GM23248 (cell line): ENCODE measurements around the gene RBSN. TPM values are rescaled to one million over a fixed set of nuclear protein-coding genes. Genes with fewer than 3 reads are reported as not detected.

Source experiments
- DNase-seq: peaks from one replicate; pipeline ENCODE4 v3.0.0-alpha.2; 2015
- H2AFZ ChIP-seq: fragments of 200-600 bp; sonication (generic); 2 replicates; pipeline ENCODE4 v1.6.1; 2016; ENCODE audit warnings: antibody characterized with exemption
- H3F3A ChIP-seq: fragments of 200-600 bp; sonication (generic); 2 replicates; pipeline ENCODE4 v1.6.1; 2016; ENCODE audit warnings: mild to moderate bottlenecking, antibody characterized with exemption, mixed run types; ENCODE audit not compliant: insufficient read depth
- H3K27ac ChIP-seq: fragments of 200-600 bp; sonication (generic); 2 replicates; pipeline ENCODE4 v1.5.1; 2016; ENCODE audit warnings: mild to moderate bottlenecking
- H3K27me3 ChIP-seq: fragments of 200-600 bp; sonication (generic); replicated peaks from 2 replicates; pipeline ENCODE4 v1.6.1; 2016; ENCODE audit warnings: mild to moderate bottlenecking; ENCODE audit not compliant: insufficient read depth
- H3K36me3 ChIP-seq: fragments of 200-600 bp; sonication (generic); 2 replicates; pipeline ENCODE4 v1.6.1; 2016; ENCODE audit warnings: low read depth, mild to moderate bottlenecking
- H3K4me1 ChIP-seq: fragments of 200-600 bp; sonication (generic); 2 replicates; pipeline ENCODE4 v1.6.1; 2016; ENCODE audit warnings: mild to moderate bottlenecking; ENCODE audit not compliant: insufficient read depth
- H3K4me2 ChIP-seq: fragments of 200-600 bp; sonication (generic); one replicate; pipeline ENCODE4 v1.6.1; 2016; ENCODE audit warnings: mild to moderate bottlenecking; ENCODE audit not compliant: unreplicated experiment
- H3K4me3 ChIP-seq: fragments of 200-600 bp; sonication (generic); 2 replicates; pipeline ENCODE4 v1.5.1; 2016; ENCODE audit warnings: mild to moderate bottlenecking
- H3K79me2 ChIP-seq: fragments of 200-600 bp; sonication (generic); 2 replicates; pipeline ENCODE4 v1.6.1; 2016; ENCODE audit warnings: mild to moderate bottlenecking; ENCODE audit not compliant: insufficient read depth
- H3K9ac ChIP-seq: fragments of 200-600 bp; sonication (generic); 2 replicates; pipeline ENCODE4 v1.6.1; 2016; ENCODE audit warnings: mild to moderate bottlenecking
- H3K9me2 ChIP-seq: fragments of 200-600 bp; sonication (generic); 2 replicates; pipeline ENCODE4 v1.6.1; 2016; ENCODE audit warnings: mixed run types, mild to moderate bottlenecking, moderate library complexity; ENCODE audit not compliant: insufficient read depth
- H3K9me3 ChIP-seq: fragments of 200-600 bp; sonication (generic); one replicate; pipeline ENCODE4 v1.6.1; 2017; ENCODE audit warnings: low read depth
- H4K20me1 ChIP-seq: fragments of 200-600 bp; sonication (generic); 2 replicates; pipeline ENCODE4 v1.6.0; 2016; ENCODE audit not compliant: insufficient read depth
- EZH2 ChIP-seq: fragments of 200-600 bp; sonication (generic); IDR thresholded peaks from 2 replicates; pipeline ENCODE4 v1.6.1; 2018; ENCODE audit warnings: antibody characterized with exemption, mild to moderate bottlenecking; ENCODE audit not compliant: insufficient read depth, poor library complexity, severe bottlenecking
- EZH2phosphoT487 ChIP-seq: fragments of 200-600 bp; sonication (generic); IDR thresholded peaks from 2 replicates; pipeline ENCODE4 v1.6.1; 2018; ENCODE audit warnings: antibody characterized with exemption, moderate library complexity, mild to moderate bottlenecking, low read depth; ENCODE audit not compliant: insufficient read depth
- WGBS, 2 experiments: methylation state at CpG; one replicate each; pipeline ENCODE4 v1.1.6; 2015 to 2017; ENCODE audit warnings: low lambda C conversion rate in 2 of 2, low coverage in 1 of 2; ENCODE audit errors: missing lambda C conversion rate in 2 of 2; 5-methylcytosine and 5-hydroxymethylcytosine counted together
- in situ Hi-C: fragments of 300-500 bp; cut with MboI; formaldehyde crosslinking; loops from 2 replicates; pipeline ENCODE4 v1.15.0; 2020
- polyA plus RNA-seq: library from polyadenylated mRNA; unstranded; fragments of >200 nt; fragmentation: Nextera tagmentation; extraction: Ambion mirVana; gene quantifications from 2 replicates; pipeline ENCODE4 v1.2.1, GENCODE V29; 2016
- total RNA-seq: library from RNA; depleted of rRNA; stranded (reverse); fragments of >200 nt; shearing (Covaris generic); gene quantifications from 2 replicates; pipeline ENCODE4 v1.2.3, GENCODE V29; 2014

RBSN gene
- total and polyA plus RNA-seq, 2 experiments from 2014 or later: 21.0 to 23.9 TPM

DNA sequence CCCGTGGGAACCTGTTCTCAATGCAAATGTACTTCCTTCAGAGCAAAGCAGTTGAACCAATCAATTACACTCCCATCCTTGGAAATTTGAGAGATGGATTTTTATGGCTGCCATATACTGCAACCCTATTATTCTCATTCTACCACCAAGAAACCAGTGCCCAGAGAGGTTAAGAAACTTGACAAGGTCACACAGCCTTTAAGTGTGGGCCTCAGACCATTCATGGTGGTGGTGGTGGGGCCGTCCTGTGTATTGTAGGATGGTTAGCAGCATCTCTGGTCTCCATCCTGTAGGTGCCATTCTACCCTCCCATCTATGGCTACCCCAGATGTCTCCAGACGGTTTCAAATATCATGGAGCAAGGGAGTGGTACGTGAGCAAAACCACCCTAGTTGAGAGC, 23.4 kb upstream of the RBSN start:
- H3F3A ChIP-seq: no peaks in the 10 kb centered on the region
- no peaks in the 10 kb centered on the region for H3K36me3 ChIP-seq
- no peak overlapping the region for H2AFZ ChIP-seq
- H3K9ac ChIP-seq: no peak overlapping the region
- H3K4me1 ChIP-seq: no peaks in the 10 kb centered on the region
- no peak overlapping the region for H3K4me2 ChIP-seq
- H3K4me3 ChIP-seq: no peak overlapping the region
- H3K9me3 ChIP-seq: no peaks in the 10 kb centered on the region
- in situ Hi-C loops: no loop called here
- no peak for TF ChIP-seq EZH2phosphoT487
- no peak for TF ChIP-seq EZH2
- no peak for DNase-seq
- H4K20me1 ChIP-seq: no peaks in the 10 kb centered on the region
- no peaks in the 10 kb centered on the region for H3K79me2 ChIP-seq
- no peak overlapping the region for H3K27ac ChIP-seq
- no peaks in the 10 kb centered on the region for H3K9me2 ChIP-seq
- no peaks in the 10 kb centered on the region for H3K27me3 ChIP-seq
- WGBS, 2 experiments: 86 to 89% methylated on average over 4 of the region's 4 CpGs

DNA sequence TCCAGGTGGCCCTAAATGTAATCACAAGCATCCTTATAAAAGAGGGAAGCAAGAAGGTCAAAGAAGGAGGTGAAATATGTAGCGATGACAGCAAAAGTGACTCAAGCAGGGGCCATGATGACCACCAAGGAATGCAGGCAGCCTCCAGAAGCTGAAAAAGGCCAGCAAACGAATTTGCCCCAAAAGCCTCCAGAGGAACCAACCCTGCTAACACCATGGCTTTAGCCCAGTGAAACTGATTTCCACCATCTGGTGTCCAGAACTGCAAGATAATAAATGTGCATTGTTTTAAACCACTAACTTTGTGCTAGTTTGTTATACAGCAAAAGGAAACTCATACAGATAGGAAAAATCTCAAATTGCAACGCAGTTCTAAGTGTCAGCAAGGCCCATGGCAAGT, 23.0 kb upstream of the RBSN start:
- Histone ChIP-seq H3K9me2 (no peaks in the 10 kb centered on the region), H3K9me3 (no peaks in the 10 kb centered on the region), H3K4me1 (no peaks in the 10 kb centered on the region), H3K79me2 (no peaks in the 10 kb centered on the region), H2AFZ (no peak overlapping the region), H3K27ac (no peak overlapping the region), H4K20me1 (no peaks in the 10 kb centered on the region), H3K4me3 (no peak overlapping the region), H3F3A (no peaks in the 10 kb centered on the region), H3K36me3 (no peaks in the 10 kb centered on the region), H3K27me3 (no peaks in the 10 kb centered on the region), H3K4me2 (no peak overlapping the region), H3K9ac (no peak overlapping the region)
- TF ChIP-seq EZH2: no peak
- no peak for TF ChIP-seq EZH2phosphoT487
- 51% methylated on average over 3 of the region's 3 CpGs for WGBS, 2 experiments
- peak; percentile 6 for DNase-seq
- in situ Hi-C loops: no loop called here

DNA sequence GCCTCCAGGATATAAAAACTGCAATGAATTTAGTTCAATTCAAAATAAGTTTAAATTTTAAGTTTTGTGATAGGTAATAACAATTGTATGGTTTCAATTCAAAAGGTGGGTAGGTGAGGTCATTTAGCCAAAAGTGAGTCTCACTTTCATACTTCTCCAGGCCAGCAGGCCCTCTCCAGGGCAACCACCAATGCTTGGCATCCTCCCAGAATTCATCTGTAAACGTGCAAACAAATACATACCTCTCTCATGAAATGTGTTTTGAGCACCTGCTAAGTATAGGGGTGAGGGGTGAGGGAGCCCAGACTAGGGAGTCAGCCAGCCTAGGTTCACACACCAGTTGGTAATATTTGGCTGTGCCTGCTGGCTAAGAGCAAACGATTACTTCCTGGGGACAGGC, 22.0 kb upstream of the RBSN start:
- DNase-seq: no peak
- Histone ChIP-seq H3F3A (no peaks in the 10 kb centered on the region), H3K9me2 (no peaks in the 10 kb centered on the region), H2AFZ (no peak overlapping the region), H3K4me2 (no peak overlapping the region), H3K27ac (no peak overlapping the region), H3K36me3 (no peaks in the 10 kb centered on the region), H3K9ac (no peak overlapping the region), H3K79me2 (no peaks in the 10 kb centered on the region), H4K20me1 (no peaks in the 10 kb centered on the region), H3K4me1 (no peaks in the 10 kb centered on the region), H3K27me3 (no peaks in the 10 kb centered on the region), H3K4me3 (no peak overlapping the region), H3K9me3 (no peaks in the 10 kb centered on the region)
- no peak for TF ChIP-seq EZH2phosphoT487
- no peak for TF ChIP-seq EZH2
- in situ Hi-C loops: no loop called here
- WGBS, 2 experiments: 11 to 13% methylated on average over 2 of the region's 2 CpGs

DNA sequence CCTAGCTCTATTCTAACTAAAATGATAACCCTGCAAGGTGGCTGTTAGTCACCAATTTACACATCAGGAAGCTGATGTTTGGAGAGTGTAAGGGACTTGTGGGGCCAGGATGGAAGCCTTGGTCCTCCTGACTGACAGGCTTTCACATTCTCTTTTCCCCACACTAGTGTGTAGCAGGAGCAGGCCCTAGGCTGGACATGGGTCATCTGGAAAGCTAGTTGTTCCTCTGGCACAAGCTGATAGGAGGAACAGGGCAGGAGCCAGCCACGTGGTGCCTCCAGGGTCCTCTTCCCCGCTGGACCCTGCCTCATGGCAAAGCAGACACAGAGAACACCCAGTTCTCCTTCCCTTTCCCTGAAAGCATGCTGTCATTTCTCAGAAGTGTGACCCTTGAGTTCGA, 18.1 kb upstream of the RBSN start:
- Histone ChIP-seq H3K36me3 (no peaks in the 10 kb centered on the region), H3K9me3 (no peaks in the 10 kb centered on the region), H3K4me2 (no peak overlapping the region), H3K9ac (no peak overlapping the region), H3K27me3 (no peaks in the 10 kb centered on the region; the same call in 1 of the 2 replicates), H3K9me2 (no peaks in the 10 kb centered on the region), H3K79me2 (no peaks in the 10 kb centered on the region), H3K4me1 (no peaks in the 10 kb centered on the region), H3K27ac (no peak overlapping the region), H3F3A (no peaks in the 10 kb centered on the region), H4K20me1 (no peaks in the 10 kb centered on the region), H3K4me3 (no peak overlapping the region), H2AFZ (no peak overlapping the region)
- in situ Hi-C loops: loop anchor here (10.0 kb wide), 1 partner anchor 298 kb away; no protein-coding TSS in a partner anchor
- no peak for DNase-seq
- no peak for TF ChIP-seq EZH2phosphoT487
- no peak for TF ChIP-seq EZH2
- 35 to 53% methylated on average over 3 of the region's 3 CpGs for WGBS, 2 experiments
